Measurements from ENCODE around the gene CYB5D1.
"Not testable (repeated sequence)": the region's sequence is repeated elsewhere in the genome, so short reads cannot be mapped to it uniquely, and the experiment has no call there.

The CYB5D1 gene

DNA sequence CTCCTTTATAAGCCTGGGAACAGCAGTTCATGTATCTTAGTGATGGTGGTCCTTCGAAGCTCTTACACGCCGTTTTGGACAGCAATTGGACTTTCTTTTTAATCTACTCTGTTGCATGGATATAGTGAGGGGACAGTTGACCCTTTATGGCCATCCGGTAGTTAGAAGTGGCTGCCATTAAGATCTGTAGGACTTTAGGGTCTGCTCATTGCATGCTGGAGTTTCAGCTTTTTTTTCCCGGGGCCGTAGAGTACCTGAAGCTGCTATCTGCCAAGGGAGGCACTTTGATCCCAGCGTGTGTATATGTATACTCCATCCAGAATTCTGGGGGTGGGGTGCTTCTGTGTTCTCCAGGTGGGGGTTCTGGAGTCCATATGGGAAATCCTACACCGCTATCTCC lies 1.2 kb downstream of the CYB5D1 start:
- no peak for DNase-seq

DNA sequence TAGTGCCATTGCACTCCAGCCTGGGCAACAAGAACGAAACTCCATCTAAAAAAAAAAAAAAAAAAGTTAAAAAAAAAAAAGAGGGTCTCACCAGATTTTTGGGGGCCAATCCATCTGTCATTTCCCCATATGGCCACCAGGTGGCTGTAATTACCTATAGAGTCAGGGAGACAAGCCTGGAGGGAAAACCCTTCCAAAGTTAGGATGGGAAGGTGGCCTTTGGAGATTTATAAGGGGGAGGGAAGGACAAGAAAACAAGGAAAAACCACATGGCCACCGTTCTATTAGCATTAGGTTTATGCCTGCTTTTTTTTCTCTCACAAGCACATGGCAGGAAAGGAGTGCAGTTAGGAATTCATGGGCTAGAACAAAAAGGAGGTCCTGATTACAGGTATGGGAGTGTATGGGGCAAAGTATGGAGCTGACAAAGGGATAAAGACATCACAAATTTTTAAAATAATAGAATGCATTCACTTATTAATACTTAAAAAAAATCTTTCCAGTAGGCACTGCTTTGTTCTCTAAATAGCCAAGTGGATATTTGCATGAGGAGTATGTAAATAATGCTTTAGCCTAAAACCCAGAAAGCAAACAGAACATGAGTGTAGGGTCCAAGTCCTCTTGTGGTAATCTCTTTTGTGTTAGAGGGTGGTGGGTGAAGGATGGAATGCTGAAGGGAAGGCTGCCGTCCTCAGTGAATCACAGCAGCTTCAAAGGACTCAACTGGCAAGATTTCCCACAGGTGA lies 5.1 kb downstream of the CYB5D1 start:
- peak; percentile 53 for DNase-seq

DNA sequence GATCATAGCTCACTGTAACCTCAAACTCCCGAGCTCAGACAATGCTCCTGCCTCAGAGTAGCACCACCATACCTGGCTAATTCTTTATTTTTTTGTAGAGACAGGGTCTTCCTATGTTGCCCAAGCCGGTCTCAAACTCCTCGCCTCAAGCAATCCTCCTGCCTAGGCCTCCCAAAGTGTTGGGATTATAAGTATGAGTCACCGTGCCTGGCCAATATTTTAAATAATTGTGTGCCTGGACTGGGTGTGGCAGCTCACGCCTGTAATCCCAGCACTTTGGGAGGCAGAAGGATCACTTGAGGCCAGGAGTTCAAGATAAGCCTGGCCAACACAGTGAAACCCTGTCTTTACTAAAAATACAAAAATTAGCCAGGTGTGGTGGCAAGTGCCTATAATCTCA lies 6.6 kb downstream of the CYB5D1 start:
- not testable (repeated sequence) for DNase-seq

DNA sequence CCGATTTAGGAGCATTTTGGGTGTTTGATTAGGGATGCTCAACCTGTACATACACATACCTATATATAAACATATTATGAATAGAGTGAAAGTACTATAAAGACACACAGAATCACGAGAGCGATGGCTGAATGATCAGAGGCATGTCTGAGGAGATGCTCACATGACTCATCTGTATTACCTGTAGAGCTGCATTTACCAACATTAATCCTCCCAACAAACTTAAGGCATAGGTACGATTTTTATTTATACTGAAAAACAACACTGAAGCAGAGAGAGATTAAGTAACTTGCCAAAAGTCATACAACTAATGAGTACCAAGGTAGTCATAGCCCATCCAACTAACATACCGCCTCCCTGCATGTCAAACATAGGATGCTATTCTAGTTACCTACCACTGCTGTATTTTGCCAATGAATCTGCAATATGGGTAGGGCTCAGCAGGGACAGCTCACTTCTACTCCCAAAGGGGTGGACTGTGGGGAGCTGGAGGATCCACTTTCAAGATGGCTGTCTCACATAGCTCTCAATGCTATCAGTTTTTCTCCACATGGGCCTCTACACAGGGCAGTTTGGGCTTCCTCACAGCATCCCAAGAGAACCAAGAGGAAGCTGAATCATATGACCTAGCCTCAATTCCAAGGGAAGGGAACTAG lies 7.3 kb downstream of the CYB5D1 start:
- no peak for DNase-seq

DNA sequence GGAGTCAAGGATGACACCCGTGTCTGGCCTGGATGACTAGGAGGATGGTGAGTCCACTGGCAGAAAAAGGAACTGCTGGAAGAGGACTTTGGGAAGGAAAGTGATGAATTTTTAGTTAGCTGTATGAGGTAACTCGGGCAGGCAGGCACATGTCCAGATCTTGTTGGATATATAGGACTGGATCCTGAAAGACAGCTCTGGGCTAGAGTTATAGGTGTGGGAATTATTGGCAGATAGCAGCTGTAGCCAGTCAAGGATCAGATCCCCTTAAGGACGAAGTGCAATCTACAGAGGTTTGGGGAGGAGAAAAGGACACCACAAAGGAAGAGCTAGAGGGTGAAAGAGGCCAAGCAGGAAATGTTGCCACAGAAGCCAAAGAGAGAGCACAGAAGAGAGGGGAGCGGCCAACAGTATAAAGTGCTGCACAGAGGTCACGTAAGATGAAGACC lies 10.1 kb downstream of the CYB5D1 start:
- DNase-seq: no peak

DNA sequence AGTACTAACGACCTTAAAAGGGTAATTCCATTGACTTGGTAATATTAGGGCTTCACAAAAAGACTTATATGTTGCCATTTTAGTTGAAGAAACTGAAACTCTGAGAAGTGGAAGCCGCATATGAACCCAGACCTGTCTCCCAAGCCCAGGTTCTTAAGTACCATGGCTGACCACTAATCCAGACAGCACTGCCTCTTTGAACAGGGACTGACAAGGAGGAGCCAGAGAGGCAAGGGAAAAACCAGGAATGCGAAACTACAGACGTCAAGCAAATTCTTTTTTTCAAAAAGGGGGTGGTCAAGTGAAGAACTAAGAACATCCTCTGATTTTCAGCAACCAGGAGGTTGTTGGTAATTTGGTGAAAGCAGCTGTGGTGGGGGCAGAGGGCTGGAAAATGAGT lies 15.2 kb downstream of the CYB5D1 start:
- DNase-seq: no peak

DNA sequence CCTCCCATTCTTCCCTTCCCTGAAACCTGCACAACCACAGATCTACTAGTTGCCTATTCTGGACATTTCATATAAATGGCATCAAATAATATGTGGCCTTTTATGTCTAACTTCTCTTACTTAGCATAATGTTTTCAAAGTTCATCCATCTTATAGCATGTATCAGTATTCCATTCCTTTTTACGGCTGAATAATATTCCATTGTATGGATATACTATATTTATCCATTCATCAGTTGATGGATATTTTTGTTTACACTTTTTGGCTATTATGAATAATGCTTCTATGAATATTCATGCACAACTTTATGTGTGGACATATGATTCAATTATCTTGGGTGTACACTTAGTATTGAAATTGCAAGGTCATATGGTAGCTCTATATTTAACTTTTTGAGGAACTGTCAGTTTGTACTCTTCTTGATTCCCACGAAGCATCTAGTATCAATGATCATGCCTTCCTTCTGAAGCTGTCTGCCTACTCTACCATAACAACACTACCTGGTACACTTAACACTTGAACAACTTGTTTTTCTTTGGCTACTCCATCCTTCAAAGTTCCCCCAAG lies 18.1 kb downstream of the CYB5D1 start:
- DNase-seq: no peak

DNA sequence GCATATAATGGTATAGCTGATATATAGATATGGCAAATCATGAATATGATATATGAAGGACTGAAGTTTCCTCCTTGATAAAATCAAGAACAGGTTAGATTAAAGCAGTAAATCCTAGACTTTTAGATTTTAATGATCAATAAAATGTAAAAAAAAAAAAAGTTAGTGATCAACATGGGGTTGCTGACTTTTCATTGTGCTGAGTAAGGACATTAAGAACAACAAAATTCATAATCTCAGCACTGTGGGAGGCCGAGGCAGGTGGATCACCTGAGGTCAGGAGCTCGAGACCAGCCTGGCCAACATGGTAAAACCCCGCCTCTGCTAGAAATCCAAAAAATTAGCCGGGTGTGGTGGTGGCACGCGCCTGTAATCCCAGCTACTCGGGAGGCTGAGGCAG lies 20.4 kb downstream of the CYB5D1 start:
- DNase-seq: no peak

DNA sequence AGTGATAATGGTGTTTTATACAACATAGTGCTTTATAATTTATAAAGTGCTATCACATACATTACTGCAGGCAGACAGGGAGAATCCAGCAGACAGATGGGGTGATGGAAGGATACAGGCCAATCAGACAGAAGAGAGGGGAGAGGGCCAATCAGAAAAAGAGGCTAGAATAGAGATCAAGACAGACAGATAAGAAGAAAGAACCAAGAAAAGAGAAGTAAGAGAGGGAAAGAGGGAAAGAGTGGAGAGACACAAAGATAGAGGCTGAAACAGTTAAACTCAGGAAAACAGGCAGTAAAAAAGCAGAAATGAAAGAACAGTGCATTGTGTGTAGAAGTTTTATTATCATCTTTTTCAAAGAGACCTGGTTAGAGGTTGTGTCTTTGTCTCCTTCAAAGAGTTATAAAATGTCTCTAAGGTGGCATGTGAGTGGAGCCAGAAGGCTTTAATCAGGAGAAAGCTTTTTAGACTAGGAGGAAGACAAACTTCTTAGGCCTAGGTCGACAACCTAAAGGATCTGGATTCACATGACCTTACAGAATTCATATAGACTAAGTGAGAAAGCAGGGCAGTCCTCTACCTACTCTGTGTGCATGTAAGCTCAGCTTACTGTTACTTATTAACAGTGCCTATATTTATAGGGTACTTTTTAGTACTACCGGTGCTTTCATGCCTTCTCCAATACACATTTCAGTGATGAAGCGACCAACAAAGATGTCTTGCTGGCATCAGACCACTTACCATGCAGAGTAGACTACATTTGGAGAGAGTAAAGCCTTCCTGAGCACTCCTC lies 22.5 kb downstream of the CYB5D1 start:
- no peak for DNase-seq

DNA sequence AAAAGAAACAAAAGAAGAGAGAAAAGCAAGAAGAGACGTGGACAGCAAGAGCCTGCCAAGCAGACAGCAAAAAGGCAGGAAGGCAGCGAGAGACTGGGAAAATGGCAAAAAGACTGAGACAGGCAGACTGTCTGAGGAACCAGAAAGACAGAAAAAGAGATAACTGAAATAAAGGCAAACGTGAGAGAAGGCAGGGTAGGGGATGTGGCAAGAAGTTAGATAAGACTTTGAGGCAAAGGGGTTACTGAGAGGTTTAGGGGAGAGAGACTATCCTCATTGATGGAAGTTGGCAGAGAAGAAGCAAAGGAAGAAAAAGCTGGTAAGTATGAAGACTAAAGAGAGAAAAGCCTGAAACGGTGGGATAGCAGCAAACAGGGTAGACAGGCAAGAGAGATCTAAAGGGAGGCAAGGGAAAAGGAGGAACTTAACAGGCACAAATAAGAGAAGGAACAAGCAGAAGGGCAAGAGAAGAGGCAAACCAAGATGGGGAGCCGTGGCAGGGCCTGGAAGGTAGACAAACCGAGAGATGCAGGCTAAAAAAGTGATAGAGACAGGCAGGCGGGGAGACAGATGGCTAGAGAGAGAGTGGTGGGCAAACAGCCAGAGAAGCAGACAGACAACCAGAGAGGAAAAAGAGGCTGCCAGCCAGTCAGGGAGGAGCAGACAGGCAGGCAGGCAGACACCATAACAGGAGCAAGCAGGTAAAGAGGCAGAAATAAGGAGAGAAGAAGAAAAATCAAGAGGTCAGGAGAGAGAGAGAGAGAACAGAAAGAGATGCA lies 23.7 kb downstream of the CYB5D1 start:
- DNase-seq: peak; percentile 17

DNA sequence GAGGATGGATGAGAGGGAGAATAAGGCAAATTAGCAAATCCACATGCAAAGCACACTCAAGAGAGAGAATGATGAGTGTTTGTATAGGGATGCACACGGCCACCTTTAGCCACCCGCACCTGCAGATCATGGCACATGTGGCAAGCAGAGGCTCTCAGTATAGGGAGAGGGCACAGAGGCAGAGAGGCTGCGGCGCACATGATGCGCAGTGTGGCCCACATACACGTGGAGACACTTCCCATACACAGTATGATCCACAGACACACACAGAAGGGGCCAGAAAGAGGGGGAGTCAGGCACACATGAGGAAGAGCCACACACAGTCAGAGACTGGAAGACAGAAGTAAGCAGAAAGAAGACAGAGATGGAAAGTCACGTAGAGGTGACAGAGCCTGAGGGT lies 24.3 kb downstream of the CYB5D1 start:
- peak; percentile 33 for DNase-seq

DNA sequence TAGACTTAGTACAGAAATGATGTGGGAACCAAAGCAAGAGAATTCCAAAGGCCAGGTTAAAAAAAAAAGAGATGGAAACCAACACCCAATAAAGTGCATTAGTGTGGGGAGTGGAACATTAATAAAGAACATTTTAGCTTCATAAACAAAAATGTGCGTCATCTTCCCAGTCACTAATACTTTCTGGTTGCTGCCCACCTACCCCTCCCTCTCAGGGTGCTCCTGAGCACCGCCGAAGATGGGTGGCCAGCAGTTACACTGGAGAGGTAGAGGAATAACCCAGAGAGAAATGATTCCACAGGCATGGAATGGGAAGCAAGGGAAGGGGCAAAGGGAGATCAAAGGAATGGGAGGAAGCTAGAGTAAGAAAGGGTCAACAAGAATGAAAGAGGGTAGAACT lies 24.8 kb downstream of the CYB5D1 start:
- no peak for DNase-seq

DNA sequence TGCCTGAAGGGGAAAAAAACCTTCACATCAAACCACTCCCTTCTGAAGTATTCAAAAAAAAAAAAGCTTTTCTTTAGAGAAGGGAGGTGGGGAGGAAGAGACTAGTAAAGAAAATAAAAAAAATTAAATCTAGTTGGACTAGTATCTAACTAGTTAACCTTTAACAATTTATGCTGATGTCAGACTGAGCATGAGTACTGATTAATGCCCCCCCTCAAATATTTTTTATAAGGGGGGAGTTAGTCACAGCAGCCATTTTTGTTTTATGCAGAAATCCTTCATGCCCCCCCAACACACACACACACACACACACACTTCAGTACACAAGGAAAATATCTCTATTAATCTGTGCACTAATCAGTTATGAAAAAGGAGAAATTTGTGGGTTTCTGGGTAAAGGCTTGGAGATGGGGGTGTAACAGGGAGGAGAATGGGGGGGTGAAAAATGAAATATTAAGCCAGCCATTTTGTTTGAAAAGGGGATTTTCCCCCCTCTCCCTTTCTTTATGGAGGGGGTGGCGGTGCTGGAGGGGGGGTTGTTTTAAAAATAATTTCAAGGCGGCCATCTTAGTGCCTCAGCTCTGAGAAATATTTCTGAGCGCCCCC lies 26.1 kb downstream of the CYB5D1 start:
- DNase-seq: no peak

DNA sequence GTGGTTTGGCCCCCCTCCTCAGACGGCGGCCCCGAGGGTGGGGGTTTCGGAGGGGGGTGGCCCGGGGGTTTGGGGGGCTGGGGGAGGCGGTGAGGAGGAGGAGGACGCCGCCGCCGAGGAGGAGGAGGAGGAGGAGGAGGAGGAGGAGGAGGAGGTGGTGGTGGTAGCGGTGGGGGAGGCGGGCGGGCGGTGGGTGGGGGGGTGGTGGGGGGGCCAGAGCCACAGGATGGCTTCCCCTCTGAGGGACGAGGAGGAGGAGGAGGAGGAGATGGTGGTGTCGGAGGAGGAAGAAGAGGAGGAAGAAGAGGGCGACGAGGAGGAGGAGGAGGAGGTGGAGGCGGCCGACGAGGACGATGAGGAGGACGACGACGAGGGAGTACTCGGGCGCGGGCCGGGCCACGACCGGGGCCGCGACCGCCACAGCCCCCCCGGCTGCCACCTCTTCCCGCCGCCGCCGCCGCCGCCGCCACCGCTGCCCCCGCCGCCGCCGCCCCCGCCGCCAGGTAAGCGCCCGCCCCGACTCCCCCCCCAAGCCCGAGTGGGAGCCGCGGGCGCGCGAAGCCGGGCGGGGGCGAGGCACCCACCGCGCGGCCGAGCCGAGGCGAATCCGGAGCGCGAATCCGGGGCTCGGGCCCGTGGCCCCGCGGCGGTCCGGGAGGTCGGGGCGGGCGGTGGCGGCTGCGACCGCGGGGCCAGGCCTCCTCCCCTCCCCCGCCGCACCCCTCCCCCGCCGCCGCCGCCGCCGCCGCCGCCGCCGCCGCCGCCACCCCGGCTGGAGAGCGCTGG lies 27.0 kb downstream of the CYB5D1 start:
- no peak for DNase-seq

DNA sequence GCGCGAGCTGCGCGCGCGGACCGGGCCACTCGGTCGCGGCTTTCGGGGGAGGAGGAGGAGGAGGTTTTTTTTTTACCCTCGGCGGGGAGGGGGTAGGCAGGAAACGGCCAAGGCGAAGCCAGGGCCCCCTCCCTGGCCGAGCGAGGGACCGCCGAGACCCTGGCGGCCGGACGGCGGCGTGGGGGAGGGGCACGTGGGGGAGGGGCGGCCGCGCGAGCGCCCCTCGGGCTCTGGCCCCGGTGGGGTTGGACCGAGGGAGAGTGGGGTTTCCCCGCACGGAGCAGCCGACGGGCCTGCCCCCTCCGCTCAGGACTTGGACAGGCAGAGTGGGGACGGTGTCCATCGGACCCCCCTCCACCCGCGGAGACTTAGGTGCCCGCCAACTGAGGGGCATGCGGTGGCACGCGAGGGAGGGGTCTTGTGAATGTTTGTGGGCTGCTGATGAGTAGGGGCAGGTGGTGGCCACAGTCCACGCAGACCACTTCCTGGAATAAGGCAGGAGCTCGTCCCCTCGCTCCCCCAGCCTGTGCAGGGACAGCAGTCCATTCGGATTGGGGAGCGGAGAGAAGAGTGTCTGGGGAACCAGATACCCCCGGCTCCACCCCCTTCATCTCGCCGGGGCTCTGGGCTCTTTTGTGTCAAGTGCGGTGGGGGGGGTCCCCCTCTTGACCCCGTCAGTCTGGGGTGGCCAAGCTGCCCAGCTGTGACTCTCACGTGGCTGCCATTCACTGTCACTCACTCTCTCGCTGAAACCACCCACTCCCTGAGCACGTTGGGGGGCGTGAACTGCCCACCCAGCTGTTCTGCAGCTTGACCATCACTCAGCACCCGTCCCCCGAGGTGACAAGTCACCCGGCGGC lies 27.8 kb downstream of the CYB5D1 start:
- DNase-seq: peak; percentile 33

DNA sequence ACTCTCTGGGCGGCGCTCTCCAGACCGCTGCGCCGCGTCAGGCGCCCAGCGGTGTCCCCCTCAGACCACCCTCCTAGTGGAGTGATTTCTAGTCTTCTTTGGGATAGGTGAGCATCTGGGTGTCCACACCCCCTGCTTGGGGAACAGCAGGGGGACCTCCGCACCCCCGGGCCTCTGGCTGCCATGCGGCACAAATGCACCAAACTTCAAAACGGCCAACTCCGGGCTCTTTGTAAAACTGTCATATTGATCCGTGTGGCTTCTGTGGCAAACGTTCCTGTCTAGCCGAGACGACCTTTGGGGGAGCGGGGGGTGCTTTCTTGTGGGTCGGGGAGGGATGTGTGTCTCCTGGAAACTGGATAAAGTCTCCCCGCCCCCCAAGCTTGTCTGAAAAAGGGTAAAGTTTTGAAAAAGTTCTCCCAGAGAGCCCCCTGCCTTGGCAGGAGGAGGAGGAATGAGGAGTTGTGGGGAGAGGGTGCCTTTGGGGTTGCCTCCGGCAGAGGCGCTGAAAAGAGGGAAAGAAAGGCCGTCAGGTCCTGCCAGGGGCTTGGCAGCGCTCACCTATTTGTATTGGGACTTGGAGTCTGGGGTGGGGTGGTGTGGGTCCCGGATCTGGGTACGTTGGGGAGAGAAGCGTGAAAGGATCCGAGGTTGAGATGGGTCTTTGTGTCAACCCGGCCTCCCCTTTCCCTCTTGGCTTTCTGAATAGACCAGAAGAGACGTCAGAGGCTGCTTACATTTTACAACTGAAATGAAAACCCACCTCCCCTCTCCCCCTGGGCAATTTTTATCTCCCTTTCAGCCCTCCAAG lies 28.6 kb downstream of the CYB5D1 start:
- DNase-seq: peak; percentile 33

DNA sequence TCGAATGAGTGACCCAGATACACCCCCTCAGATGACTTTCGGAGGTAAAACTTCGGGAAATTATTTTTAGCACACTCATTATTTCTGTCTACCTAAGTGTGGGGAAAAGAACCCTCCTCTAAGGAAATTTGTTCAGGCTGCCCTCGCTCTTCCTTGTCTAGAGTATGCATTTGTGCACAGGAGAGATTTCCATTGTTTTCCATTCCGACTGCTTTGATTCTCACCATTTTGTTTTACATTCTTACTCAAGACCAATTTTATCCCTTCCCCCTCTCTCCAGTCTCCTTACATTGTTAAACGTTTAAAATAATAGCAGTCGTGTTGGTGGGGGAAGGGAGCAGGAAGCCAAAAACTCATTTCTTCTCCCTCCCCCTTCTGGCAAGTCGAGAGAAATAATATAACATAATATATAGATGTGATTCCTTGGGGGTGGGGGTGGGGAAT lies 29.3 kb downstream of the CYB5D1 start:
- DNase-seq: no peak

DNA sequence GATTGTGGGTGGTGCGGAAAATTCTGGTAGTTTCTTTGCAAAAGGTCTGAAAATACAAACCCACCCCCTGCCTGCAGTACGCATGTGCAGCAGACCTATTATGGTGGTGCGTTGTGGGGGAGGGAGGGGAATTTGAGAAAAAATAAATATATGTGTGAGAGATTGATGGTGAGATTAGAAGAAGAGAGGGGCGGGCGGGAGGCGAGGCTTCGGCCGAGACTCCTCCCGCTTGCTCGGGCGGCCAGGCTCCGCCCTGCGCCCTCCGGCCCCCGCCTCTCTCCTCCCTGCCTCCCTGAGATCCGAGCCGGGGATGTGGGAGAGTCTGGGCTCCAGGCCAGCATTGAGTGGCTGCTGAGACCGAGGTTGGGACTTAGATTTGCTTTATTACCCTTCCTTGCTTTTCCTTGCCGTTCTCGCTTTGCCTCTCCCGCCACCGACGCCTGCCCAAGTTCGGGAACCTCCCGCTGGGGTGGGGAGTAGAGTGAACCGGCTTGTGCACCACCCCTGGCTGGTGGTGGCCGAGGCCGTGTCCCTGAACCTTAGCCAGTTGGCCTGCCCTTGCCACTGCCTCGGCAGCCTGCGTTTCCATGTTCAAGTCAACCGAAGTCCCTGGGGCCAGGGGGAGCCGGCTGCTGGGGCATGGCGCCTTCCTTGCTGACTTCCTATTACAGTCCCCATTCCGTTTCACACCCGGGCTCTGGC lies 29.8 kb downstream of the CYB5D1 start:
- peak; percentile 93 for DNase-seq

All from NCI-H345 (cell line).